Fibroblast of skin of right quadriceps (primary cell): Measurements from ENCODE around the gene DNER.
"Not testable (repeated sequence)": the region's sequence is repeated elsewhere in the genome, so short reads cannot be mapped to it uniquely, and the experiment has no call there.

Experiments
- DNase-seq: peaks from one replicate; pipeline ENCODE4 v3.0.0-alpha.2; 2013

DNER gene

DNA sequence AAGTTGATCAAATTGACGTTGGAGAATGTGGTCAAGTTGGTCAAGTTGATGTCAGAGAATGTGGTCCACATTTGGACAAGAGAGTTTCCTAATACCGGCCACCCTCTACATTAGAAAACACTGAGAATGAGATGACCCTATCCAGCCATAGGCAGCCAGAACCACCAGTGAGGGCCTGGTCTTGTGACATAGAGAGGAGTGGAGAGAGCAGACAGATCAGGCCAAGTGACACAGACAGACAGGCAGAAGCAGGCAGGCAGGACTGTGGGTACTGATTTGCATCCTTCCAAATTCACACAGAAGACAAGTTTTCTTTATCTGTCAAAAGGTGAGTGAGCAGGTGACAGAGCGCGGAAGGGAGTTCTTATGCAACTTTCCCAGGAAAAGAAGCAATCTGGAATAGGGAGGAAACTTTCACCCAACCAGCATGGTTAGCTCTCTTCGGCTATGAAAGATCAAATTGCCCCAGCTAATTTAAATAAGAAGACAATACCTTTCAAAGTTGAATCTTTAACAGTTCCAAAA is 334.2 kb downstream of the DNER start:
- DNase-seq: no peak

DNA sequence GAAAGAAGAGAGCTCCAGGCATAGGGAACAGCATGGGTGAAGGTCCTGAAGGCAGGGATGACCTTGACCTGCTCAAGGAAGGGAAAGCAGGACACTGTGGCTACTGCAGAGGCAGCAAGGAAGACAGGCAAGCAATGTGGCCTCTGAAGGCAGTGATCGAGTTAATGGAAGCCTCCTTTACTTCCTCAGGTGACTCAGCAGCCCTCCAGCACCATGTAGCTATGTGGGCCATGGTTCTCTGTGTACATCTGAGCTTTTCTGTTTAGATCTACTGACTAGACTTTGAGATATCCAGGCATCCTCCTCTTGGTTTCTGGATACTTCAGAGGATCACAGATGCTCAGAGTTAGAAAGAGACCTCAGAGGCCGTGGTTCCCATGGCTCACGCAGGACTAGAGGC is 336.0 kb downstream of the DNER start:
- no peak for DNase-seq

DNA sequence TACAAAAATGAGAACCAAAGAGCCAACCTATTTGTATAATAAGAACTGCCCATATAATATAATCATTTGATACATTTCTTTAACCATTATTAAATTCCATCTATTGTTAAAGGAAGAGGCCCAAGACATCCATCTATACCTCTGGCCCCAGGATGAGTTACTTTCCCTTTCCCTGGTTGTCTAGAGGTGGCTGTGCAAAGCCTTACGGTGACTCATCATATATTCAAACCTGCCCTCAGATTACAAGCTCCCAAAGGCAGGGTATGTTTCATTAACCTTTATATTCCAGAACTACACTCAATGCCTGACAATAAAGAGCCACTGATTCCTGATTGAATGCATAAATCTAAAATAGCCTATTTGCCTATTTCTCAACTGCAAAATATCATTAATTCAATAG is 337.5 kb downstream of the DNER start:
- DNase-seq: no peak

DNA sequence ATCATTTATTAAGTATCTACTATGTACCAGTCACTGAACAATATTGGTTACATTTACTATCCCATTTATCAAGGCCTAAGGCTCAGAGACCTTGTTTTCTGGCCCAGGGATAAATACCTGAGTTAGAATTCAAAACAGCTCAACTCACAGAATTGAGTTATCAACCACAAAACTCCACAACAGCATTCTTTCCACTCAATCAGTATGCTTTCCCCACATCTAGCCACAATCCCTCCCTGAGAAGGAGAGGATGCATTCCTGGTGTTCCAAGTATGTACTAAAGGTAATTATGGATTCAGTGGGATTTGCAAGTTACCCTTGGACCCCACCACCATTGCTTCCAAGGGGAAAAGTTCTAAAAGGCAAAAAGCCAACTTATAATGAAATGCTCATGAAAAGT is 339.1 kb downstream of the DNER start:
- peak; percentile 14 for DNase-seq

DNA sequence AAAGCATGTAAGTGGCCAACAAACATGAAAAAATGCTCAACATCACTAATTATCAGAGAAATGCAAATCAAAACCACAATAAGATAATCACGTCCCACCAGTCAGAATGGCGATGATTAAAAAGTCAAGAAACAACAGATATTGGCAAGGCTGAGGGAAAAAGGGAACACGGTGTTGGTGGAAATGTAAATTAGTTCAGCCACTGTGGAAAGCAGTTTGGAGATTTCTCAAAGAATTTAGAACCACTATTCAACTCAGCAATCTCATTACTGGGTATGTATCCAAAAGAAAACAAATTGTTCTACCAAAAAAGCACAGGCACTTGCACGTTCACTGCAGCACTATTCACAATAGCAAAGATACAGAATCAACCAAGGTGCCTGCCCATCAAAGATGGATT is 341.0 kb downstream of the DNER start:
- not testable (repeated sequence) for DNase-seq

DNA sequence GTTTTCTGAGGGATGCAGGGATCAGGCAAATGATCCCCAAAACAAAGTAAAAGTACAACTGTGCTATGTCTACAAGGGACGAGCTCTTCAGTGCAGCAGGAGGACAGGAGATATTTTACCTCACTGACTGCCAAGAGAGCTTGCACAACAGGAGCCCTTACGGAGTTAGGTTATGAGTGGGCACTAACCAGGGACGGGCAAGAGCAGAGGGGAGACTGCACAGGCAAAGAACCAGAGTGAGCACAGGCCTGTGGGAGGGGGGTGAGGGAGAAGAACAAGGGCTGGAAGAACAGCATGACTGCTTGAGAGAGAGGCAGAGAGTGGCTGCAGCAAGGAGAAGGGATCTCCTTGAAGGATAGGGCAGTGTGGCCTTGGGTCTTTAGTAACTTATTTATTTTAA is 342.1 kb downstream of the DNER start:
- DNase-seq: no peak

DNA sequence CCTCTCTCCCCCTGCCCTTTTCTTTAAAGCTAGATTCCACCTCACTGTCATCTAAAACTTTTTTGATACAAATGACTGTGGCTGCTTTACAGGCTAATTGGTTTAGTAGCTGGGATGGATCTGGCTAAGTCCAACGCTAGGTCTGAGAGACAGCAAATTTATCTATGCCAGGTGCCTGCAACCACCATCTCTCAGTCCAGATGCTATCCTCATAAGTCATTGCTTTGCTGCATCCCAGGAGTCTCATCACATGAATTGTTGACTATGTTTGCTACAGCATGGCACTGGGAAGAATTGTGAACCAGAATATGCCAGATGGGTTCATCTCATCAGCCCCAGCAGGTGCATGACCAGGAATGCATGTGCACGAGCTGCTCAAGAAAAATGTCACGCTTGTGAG is 343.3 kb downstream of the DNER start:
- DNase-seq: no peak

DNA sequence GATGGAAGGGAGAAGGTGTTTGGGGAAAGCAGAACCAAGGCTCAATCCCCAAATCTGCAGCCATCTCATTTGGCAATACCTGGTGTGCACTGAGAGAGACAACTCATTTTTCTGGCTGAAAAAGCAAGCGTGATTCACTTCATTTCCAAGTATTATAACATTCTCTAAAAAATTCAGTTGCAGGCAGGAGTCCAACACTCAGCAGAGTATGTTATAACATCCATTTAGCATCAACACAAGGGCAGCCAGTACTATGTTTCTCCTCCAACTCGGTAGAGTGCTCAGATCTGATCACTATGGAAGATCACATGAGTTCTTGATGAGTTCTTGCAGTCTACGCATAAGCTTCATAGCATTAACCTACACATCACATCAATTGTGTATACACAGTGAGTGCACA is 343.8 kb downstream of the DNER start:
- DNase-seq: peak; percentile 26

DNA sequence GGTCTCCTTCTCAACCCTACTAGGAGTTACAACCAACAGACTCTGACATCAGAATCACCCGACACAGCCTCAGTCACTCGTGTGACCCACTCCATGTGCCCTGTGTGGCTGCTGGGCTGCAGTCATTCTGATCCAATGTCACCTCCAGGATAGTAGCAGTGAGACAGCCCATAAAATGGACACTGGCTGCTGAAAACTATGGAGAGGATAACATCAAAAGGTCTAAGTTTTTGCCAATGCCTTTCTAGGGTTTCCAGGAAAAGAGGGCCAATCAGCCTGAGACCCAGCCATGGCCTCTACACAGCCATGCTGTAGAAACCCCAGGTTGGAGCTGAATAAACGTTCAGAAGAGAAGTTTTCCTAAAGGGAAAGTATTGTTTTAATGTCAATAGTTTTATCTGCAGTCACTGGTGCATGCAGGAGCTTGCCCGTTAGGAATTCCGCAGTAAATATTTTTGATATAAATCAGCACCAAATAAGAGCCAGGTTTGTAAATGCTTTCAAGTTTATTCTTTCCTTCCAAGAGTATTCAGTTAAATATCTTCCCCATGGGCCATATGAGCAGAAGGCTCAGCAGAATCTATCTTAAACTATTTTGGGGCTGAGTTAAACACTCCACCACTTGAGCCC is 351.1 kb downstream of the DNER start:
- DNase-seq: no peak

DNA sequence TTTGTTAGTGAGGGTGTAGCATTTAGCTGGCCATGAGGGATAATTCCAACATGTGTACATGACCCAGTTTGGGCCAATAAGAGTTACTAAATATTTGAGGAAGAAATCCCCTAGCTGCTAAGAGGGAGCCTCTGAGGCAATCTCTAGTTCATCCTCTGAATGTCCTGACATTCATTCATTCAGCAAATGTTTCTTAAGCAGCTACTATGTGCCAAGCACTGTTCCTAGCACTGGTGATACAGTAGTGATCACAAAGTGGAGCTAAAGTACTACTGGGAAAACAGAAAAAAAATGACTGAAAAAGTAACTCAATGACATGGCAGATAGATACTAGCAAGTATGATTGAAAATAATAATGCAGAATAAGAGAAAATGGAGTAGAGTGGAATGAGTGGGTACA is 363.5 kb downstream of the DNER start:
- no peak for DNase-seq

DNA sequence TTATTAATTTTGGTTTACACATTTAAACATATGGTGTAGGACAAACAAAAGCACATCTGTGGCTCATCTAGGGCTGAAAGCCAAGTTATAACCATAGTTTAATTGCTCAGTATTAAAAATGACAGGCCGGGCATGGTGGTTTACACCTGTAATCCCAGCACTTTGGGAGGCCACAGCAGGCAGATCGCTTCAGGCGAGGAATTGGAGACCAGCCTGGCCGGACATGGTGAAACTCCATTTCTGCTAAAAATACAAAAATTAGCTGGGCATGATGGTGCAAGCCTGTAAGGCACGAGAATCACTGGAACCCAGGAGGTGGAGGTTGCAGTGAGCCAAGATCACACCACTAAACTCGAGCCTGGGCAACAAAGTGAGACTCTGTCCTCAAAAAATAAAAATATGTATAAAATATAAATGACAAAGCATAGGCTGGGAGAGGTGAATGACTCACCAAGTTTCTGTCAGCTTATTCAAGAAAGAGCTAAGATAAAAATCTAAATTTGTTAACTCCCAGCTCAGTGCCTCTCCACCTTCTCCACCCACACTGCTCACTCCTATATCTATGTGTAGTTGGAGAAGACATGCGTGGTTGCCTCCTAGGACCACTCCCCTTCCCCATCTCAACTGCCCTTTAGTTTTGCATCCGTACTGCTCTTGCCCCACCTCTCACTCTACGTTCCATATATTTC is 364.1 kb downstream of the DNER start:
- DNase-seq: no peak

DNA sequence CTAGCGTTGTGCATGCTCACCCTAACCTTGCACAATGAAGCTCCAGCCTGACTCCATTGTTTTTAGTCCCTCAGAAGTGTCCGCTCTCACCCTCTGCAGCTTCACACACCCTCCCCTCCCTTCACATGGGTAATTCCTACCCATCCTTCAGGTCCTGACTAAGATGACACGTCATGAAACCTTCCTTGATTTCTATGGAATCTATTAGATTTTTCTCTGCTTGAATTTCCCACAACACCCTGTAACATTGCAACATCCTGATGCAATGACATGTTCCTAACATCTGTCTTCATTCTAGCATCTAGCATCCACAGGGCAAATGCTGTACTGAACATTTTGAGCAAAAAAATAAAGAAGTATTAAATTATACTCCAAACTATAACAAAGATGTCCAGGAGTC is 366.2 kb downstream of the DNER start:
- peak; percentile 38 for DNase-seq

DNA sequence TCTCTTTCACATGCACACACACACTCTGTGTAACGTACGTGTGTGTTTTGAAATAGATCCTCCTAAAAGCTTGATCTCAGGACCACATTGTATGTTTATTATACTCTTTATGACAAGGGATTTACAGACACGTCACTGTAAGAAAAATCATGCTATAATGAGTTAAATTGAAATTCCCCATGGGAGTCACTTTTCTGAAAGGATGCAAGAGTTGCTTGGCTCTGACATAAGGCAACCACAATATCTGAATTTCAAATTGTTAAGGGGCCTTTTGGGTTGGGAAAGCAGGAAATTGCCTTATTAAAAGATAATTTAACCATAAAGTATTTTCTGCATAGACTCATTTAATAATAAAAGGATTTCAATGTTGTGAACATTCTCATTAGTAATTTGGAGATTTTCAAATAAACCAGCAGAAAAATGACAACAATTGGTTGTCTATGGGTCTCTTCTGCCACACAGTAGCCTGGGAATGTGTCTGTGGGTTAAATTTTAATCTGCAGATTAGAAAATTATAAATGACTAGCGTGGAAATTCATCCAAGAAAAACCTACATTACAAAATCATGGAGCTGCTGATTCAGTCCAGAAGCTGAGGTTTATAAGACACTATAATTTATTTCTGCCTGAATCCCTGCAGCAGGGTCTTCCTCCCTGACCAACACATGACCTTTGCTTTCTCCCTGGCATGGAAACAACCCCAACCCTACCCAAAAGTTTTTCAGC is 367.4 kb downstream of the DNER start:
- peak; percentile 20 for DNase-seq

DNA sequence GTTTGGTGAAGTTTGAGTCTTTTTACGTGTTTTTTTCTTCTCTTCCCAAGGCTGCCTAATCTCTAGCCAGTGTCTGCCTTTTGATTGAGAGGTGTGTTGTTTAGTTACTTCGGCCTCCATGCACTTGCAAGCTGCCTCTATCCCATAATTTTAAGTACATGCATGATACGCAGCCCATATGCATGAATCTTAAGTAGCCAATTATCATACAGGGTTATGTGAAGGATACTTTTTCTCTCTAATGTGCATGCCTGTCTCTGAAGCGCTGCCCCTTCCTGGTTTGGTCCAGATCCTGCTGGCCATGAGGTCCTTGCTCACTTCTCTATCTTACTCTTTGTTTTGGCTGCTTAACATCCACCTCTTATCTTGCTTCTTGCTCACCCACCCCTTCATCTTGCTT is 369.4 kb downstream of the DNER start:
- no peak for DNase-seq

DNA sequence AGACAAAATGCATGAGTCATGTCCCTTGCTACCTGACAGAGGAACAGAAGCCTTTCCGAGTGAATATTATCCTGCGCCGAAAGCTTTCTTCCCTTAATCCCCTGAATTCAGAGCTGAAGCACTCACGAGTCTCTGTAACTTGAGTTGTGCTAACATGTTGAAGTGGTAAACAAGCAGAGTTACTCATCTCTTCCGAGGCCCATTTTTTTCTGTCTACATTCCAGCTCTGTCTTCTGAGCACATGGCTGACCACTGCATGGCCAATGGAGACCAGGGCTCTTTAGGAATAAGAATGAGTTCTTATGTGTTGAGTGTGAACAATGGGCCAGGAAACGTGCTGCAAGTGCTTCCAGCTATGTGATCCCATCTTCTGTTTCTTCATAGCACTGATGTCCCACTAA is 370.2 kb downstream of the DNER start:
- peak; percentile 42 for DNase-seq

DNA sequence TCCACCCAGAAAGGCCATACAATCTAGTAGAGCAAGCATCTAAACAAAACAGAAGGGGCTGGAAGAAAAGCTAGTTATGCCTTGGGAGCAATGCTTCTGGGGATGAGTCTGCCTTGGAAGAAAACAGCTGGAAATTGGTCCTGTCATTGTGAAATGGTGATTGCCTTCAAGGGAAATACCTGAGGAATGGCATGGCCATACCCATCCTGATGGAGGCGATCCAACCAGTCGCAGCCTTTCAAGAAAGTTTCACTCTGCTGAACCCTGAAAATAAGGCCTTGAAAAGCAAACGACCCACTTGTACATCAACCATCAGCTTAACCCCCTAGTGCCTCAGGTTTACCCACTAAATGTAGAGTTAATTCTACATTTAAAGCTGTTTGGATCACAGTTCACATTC is 370.7 kb downstream of the DNER start:
- no peak for DNase-seq

DNA sequence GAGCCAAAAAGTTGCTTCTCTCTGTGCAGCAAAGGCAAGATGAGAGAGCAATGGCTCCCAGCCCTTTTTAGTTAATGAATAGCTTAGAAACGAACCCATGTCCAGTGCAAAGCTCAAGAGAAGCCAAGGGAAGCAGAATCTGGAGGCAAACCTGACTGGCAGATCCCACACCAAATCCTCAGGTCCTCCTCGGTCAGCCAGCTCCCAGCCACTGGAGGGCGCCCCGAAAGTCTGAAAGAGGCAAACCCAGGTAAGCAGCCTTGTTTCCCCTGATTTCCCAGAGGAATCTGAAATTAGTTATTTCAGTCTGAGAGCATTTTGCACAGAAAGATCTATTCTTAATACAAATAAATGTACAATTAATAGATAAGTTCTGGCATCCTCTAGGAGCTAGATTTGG is 372.0 kb downstream of the DNER start:
- no peak for DNase-seq

DNA sequence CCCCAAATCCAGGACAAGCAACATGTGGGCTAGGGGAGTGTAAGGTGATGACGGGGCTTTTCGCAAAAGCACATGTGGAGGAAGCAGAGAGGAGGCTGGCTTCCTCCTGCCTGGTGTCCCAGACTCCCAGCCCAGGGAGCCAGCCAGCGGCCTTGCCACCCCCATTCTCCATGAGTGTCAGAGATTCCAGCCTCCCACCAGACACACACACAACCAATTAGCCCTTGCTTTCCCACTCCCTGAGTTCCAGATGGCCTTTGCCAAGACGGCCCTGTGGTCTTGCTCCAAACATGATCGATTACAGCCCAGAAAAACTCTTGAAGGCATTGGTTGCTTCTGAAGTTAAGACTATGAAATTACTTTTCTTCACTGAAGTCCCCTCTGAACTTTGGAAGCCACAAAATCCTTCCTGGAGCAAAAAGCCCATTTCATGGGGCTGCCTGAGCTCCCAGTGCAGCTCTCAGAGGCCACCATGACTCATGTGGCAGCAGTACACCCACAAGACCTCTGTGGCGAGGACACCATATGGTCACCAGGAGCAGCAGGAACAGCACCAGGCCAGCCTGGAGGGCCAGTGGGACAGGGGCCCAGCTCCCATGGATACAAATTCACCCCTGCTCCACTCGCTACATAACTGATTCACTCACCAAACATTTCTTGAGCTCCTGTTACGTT is 374.1 kb downstream of the DNER start:
- DNase-seq: peak; percentile 24

DNA sequence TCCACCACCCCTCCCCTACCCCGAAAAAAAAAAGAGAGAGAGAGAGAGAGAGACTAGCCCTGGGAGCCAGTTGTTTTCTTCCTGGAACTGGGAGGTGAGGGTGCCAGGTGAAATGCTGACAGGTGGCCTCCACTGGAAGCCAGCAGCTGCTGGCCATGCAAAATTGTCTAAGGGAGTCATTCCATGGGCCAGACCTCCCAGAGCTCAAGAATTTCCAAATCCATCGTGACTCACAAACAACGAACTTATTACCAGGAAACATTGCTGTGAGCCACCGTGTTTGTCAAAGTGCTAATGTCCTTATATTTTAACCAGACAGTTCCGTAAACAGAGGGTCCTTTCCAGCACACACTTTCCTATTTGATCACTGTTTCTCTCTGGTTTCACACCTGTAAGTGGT is 374.7 kb downstream of the DNER start:
- peak; percentile 26 for DNase-seq

DNA sequence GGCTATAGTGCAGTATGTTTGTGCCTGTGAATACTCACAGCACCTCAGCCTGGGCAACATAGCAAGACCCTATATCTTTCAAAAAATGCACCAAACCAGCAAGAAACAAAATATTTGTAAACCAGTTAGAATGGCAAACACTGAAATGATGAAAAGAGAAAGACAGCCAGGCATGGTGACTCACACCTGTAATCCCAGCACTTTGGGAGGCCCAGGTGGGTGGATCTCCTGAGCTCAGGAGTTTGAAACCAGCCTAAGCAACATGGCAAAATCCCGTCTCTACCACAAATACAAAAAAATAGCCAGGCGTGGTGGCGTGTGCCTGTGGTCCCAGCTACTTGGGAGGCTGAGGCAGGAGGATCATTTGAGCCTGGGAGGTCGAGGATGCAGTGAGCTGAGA is 375.2 kb downstream of the DNER start:
- DNase-seq: not testable (repeated sequence)

DNA sequence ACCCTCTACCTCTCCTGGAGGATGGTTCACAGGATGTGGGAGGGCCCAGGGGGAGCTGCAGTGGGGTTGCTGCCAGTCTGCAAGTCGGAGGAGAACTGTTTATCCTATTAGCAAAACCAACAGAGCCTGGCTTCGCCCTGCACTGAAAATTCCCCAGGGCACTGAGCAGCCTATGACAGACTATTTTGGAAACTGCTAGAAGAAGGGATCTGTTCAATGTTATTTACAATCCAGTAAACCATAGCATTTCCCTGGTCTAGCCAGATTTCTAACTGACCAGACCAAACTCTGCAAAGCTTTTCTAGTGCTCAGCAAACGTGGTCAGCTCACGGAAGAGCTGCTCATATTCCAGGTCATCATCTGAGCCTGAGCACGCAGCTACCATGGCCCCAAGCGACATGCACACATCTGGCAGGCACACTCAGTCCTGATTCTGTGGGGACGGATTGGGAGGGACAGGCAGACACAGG is 378.4 kb downstream of the DNER start:
- no peak for DNase-seq

DNA sequence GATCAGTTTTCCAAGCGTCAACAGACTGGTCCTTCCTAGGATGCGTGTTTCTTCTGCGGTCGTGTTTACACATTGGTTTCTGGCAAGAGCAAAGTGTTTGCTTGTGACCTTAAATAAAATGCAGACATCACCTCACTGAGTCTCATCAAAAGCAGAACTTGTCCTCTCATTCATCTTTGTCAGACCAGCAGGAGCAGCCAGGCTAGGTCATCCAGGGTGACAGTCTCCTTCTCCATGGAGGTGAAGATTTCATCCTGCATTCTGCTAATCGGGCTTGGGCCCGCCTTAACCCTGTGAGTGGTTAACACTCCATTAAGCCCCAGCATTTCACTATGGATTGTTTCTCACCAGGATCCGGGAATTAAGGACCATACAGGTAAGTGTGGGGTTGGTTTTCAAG is 379.0 kb downstream of the DNER start:
- no peak for DNase-seq

DNA sequence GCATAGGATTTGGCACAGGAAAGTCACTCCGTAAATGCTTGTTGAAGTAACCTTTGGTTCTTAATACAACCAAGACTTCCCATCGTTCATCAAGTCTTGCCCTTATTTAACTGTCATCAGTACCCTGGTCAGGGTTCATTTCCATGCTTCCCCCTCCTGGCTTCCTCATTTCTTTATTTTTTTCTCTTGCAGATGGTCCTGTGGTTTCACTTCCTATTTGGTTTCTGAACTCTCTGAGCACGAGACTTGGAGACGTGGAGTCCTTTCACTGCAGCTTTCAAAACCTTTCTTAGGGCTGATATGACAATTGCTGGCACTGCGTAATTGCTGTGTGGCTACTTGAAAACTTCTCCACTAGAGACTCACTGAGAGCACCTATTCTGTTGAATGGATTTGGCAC is 383.4 kb downstream of the DNER start:
- DNase-seq: no peak
